HG02588 (cell line): ENCODE measurements around the gene IL20RB.
"Not testable (repeated sequence)": the region's sequence is repeated elsewhere in the genome, so short reads cannot be mapped to it uniquely, and the experiment has no call there.

Experiments used
- ATAC-seq: cut with Tn5 transposase; IDR thresholded peaks from one replicate; pipeline ENCODE4 v1.9.1; 2021; ENCODE audit warnings: mild to moderate bottlenecking, moderate library complexity; ENCODE audit not compliant: unreplicated experiment

The IL20RB gene

GRCh38 chr3:136982520-136983138 is 24.8 kb downstream of the IL20RB start:
- ATAC-seq = no peak

GRCh38 chr3:136984837-136985236 is 27.1 kb downstream of the IL20RB start:
- no peak for ATAC-seq

GRCh38 chr3:136987398-136987980 is 29.7 kb downstream of the IL20RB start:
- not testable (repeated sequence) for ATAC-seq

DNA sequence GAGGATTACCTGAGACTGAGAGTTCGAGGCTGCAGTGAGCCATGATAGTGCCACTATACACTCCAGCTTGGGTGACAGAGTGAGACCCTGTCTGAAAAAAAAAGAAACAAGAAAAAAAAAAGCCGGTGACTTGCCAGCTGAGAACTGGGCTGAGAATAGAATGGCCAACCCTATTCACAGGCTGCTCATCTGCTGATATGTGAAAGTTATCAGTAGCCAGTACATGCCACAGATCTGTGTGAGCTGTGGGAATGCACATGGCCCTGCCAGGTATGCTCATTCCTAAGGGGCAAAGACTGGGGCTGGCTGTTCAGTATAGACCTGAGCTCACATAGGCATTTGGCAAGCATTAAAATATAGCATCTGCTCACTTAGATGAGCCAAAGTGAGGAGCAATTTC is 30.9 kb downstream of the IL20RB start:
- no peak for ATAC-seq

DNA sequence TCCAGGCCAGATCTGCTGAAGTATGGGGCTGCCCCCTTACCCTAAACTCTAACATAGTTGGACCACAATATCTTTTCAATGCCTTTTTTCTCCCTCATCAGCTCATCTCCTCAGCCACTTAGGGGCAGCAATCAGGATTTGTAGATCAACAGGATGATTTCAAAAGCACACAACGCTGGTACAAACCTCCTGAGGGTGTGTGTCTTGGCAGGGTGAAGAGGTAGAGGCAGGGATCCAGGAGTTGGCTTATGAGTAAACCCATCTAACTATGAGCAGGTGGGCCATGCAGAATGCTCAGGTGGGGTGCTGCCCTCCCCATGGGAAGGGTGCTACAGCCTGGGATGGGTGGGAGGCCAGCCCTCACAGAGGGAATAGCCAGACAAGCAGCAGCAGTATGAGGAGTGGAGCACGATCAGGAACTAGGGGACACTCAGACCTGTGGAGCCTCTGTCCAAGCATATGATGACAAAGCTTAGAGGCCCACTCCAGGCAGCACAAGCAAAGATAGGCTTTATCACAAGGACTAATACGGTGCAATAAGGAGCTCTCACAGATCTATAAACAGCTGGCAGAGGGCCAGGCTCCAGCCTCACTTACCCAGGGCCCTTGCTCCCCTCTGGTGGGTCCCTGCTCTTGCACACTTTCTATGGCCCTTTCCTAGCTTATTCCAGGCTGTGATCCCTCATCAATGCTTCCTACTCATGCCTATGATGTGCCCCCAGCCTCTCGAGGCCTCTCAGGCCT is 32.2 kb downstream of the IL20RB start:
- no peak for ATAC-seq

- no peak for ATAC-seq
Measured at GRCh38 chr3:136990826-136991225, 33.0 kb downstream of the IL20RB start.

GRCh38 chr3:136992115-136992514 is 34.3 kb downstream of the IL20RB start:
- ATAC-seq = no peak

GRCh38 chr3:136994772-136995516 is 37.2 kb downstream of the IL20RB start:
- ATAC-seq = no peak

DNA sequence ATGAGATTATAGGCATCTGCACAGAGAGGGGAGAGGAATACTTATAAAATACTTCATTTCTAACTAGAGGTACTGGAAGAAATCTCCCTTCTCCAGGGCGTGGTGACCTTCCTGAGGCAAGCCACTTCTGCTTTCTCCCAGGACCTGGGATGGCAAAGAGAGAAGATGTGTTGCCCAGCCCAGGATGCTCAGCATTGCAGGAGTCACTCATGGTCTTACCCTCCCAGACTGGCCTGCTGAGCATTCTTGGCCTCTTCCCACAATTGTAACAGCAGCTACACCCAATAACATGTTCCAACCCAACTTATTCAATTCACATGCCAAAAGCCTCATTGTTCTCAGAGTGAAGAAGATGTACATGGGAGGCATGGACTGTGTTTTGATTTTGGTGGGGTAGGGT is 37.9 kb downstream of the IL20RB start:
- no peak for ATAC-seq

DNA sequence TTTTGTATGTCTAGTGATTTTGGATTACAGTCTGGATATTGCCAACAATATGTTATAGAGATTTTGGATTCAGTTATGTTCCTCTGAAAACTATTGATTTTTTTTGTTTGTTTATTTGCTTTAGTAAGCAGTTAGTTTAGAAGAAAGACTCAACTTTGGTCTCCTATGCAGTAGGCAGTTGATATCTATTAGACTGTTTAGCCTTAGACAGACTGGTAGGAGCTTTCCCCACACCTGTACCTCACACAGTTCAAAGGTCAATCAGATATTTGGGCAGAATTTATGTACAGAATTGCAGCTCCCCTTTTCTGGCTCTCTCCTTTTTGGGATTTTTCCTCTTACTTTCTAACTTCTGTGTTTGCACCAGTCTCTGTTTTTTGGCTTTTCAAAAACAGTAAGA is 42.3 kb downstream of the IL20RB start:
- ATAC-seq = no peak

- ATAC-seq = not testable (repeated sequence)
Measured at GRCh38 chr3:137007376-137007775, 49.6 kb downstream of the IL20RB start.

DNA sequence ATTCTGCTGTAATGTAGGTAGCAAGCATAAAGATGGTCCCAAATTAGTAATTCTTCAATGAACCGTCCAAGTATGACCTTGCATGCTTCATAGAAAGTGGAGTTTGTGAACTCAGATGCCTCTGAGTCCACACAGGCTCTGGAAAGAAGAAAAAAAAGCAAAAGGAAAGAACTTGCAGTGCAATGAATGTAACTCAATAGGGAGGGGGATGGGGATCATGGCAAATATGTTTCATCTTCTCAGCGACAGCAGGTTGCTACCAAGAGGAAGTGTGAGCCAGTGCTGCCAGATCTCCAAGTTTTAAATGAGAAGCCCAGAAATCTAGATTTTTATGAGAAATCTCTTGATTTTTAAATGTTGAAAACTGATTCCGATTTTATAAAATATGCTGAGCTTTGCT is 50.3 kb downstream of the IL20RB start:
- ATAC-seq = no peak

DNA sequence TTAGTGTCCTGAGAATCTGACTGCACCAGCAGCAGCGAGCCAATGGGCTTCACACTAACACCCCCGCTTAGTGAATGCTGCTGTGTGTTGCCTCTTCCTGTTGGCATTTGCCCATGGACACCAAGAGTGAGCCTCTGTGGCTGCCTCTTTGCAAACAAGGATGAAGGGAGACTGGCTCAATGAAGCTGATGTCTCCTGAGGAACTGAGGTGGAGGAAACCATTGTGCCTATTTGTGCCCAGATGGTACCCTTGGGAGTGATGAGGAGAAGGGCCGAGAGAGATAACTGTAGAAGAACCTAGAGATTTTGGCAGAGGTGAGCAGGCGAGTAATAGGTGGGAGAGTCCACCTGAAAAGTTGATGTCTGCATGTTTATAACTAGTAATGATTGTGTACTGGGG is 51.2 kb downstream of the IL20RB start:
- no peak for ATAC-seq

DNA sequence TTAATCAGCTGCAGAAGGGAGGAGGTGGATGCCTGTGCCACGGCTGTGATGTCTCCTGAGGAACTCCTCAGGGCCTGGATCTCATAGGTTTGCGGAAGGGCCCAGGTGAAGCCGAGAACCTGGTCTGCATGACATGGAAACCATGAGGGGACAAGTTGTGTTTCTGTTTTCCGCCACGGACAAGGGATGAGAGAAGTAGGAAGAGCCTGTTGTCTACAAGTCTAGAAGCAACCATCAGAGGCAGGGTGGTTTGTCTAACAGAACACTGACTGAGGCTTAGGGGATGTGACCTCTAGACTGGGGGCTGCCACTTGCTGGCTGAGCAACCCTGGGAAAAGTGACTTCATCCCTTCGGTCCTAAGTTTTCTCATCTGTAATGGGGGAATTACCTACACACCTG is 52.4 kb downstream of the IL20RB start:
- ATAC-seq = no peak

DNA sequence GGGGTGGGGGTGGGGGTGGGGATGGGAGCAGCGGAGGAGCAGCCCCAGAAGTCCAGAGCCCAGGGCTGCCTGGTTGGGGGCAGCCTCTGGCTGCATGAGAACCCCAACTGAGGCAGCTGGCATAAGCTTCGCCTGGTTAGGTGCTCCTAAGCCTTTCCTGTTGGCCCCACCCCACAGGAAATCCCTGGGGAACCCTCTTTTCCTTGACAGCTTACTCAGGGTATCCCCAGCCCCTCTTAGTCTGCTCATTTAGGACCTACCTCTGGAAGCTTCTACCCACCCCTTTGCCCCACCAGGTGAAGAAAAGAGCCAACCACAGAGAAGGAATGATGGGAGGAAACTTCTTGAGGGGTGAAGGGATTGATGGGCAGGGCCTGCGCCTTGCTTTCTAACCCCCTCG is 53.4 kb downstream of the IL20RB start:
- ATAC-seq = no peak

GRCh38 chr3:137012097-137012501 is 54.3 kb downstream of the IL20RB start:
- no peak for ATAC-seq

DNA sequence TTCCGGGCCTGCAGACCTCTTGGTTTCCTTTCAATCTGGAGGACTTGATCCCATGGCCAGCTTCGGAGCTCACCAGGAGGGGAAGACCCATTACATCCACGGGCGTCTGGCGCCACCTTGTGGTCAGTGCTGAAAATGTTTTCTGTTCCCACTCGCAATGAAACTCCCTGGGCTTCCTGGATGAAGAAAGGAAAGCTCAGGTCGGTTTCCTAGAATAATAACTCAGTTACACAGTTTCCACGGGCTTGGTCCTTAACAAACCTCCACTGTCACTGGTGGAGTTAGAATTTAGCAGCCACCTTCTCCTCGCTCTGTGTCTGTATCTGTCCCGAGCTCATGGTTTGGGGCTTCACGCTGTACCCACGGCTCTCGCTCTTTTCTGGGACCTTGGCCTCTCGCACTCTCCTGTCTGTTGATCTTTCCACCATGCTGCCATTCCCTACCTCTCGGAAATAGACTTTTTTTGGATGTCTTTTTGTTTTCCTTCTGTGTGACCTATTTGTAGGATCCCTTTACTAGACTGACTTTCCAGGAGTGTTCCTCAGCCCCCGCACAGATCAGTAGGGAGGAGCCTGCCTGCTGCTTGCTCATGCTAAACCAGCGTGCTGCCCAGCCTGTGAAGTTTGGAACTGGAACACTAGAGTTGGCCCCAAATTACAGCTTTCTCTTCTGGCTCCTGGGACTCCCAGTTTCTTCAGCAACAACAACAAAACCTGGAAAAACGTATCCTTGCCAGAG is 56.3 kb downstream of the IL20RB start:
- peak; percentile 81 for ATAC-seq

DNA sequence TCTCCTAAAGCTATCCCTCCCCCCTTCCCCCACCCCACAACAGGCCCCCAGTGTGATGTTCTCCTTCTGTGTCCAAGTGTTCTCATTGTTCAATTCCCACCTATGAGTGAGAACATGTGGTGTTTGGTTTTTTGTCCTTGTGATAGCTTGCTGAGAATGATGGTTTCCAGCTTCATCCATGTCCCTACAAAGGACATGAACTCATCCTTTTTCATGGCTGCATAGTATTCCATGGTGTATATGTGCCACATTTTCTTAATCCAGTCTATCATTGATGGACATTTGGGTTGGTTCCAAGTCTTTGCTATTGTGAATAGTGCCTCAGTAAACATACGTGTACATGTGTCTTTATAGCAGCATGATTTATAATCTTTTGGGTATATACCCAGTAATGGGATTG is 59.5 kb downstream of the IL20RB start:
- ATAC-seq = not testable (repeated sequence)

GRCh38 chr3:137020315-137020714 is 62.5 kb downstream of the IL20RB start:
- ATAC-seq = no peak

GRCh38 chr3:137020888-137021287 is 63.1 kb downstream of the IL20RB start:
- ATAC-seq = no peak

DNA sequence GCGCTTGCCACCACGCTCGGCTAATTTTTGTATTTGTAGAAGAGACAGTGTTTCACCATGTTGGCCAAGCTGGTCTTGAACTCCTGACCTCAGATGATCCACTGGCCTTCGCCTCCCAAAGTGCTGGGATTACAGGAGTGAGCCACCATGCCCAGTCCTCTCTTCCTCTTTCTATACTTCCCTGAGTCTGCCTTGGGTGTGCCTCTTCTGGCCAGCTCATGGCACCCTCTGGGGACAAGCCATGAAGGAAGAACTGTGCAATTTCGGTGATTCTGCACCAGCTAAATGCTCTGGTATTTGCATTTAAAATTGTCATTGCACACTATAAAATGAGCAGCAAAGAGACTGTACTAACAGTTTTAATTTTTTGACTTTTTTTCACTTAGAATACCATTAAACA is 66.6 kb downstream of the IL20RB start:
- ATAC-seq = no peak
